Body of pancreas (tissue), 4 donors: ENCODE results near the gene ASF1B. TPM values are rescaled to one million over a fixed set of nuclear protein-coding genes. Genes with fewer than 3 reads are reported as not detected.

Experiments used
- ATAC-seq: fragments of 150-250 bp; one replicate; pipeline ENCODE4 v1.9.1; 2016
- DNase-seq, 4 donors: peaks; one replicate each; pipeline ENCODE4 v3.0.0-alpha.2; 2019
- H3K27ac ChIP-seq, 4 donors: fragments of 200-600 bp; sonication (generic); 1 replicate in 3 of 4; 2 replicates in 1 of 4; pipeline versions ENCODE4 v1.5.1 to v1.6.1; 2016 to 2019; ENCODE audit warnings: mild to moderate bottlenecking in 1 of 4, mixed read lengths in 1 of 4, moderate library complexity in 1 of 4
- H3K27me3 ChIP-seq, 2 donors: fragments of 200-600 bp; sonication (generic); one replicate each; pipeline ENCODE4 v1.6.0; 2016; ENCODE audit warnings: mild to moderate bottlenecking in 1 of 2
- H3K36me3 ChIP-seq, 2 donors: fragments of 200-600 bp; sonication (generic); replicated peaks in 1 of 2; 2 replicates each; pipeline ENCODE4 v1.5.1; 2016; ENCODE audit warnings: low read depth in 2 of 2; ENCODE audit not compliant: insufficient read depth in 1 of 2
- H3K4me1 ChIP-seq: fragments of 200-600 bp; sonication (generic); one replicate; pipeline ENCODE4 v1.6.0; 2016
- H3K4me3 ChIP-seq, 2 donors: fragments of 200-600 bp; sonication (generic); 1 replicate in 1 of 2; 2 replicates in 1 of 2; pipeline ENCODE4 v1.5.1; 2016 to 2019
- H3K9me3 ChIP-seq, 3 donors: fragments of 200-600 bp; sonication (generic); 1 replicate in 2 of 3; 2 replicates in 1 of 3; pipeline ENCODE4 v1.5.1; 2016
- CTCF ChIP-seq, 7 experiments: fragments of 450-650 bp in 4 of 7; fragments of 200-600 bp in 3 of 7; sonication (generic) in 3 of 7; IDR thresholded peaks; one replicate each; pipeline ENCODE4 v1.5.1; 2016 to 2019; ENCODE audit warnings: antibody characterized with exemption in 7 of 7
- POLR2A ChIP-seq, 3 donors: fragments of 450-650 bp; IDR thresholded peaks; one replicate each; pipeline ENCODE4 v1.6.1; 2016; ENCODE audit warnings: antibody characterized with exemption in 3 of 3, mild to moderate bottlenecking in 2 of 3
- WGBS, 2 donors: methylation state at CpG; one replicate each; pipeline ENCODE4 v1.1.5; 2017; 5-methylcytosine and 5-hydroxymethylcytosine counted together
- intact Hi-C: fragments of 100-400 bp; cut with DNase I; formaldehyde crosslinking; loops from one replicate; pipeline ENCODE4 v1.15.1; 2023
- total RNA-seq, 2 donors: library from RNA; depleted of rRNA; stranded (reverse); fragments of >200 nt; gene quantifications; one replicate each; pipeline ENCODE4 v1.1.0, GENCODE V29; 2016

The ASF1B gene
- total RNA-seq, 2 donors from 2014 or later = 0.26 to 1.6 TPM

DNA sequence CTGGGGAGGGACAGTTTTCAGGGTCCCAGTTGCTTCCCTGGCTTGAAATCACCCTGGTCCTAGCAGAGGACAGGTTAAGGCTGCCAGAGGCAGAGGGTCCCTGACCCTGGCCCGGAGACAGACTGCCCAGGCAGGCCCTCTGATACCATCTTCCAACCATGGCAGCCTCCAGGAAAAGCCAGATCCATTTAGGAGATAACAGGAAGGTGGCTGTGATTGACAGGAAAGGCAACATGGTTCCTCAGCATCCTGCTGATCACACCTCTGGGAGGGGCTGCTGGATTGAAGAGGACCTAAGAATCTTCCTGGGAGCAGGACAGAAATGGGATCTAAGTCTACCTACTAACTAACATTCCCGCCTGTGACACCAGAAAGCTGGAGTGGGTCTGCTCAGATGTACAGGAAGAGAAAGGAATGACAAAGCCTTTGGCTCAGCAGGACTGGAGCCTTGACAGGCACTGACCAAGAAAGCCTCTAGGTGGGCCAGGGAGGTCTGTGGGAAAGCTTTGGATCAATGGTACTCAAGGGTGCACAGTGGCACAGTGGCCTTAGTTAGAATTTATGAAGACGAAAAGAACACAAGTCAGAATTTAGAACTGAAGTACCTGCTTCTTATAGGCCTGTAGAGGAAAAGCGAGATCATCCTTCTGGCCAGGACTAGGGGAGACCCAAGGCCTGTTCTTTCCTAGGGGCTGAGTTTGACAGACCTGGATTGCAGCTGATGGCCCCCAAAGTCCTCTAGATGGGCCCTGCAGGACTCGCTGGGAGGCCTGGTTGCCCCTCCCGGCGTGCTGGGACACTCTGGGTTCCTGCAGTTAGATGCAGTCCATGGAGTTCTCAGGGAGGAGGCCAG lies 16.5 kb downstream of the ASF1B start:
- H3K27me3 ChIP-seq = no peaks in the 10 kb centered on the region
- no peaks in the 10 kb centered on the region for H3K9me3 ChIP-seq
- TF ChIP-seq POLR2A (IDR thresholded peaks at IDR 0.05) = no peak
- no peak for TF ChIP-seq CTCF (IDR thresholded peaks at IDR 0.05)
- no peaks in the 10 kb centered on the region for H3K36me3 ChIP-seq
- intact Hi-C loops = no loop called here
- DNase-seq (no peak), ATAC-seq (no peak)
- H3K4me1 ChIP-seq = peaks cover 34% of the 10 kb centered on the region
- peak overlapping the region in 3 of 4 donors; percentile 96 to 99 (median 96) for H3K27ac ChIP-seq
- no peak overlapping the region for H3K4me3 ChIP-seq
- 83 to 90% methylated on average over 6 of the region's 7 CpGs for WGBS, 2 donors

DNA sequence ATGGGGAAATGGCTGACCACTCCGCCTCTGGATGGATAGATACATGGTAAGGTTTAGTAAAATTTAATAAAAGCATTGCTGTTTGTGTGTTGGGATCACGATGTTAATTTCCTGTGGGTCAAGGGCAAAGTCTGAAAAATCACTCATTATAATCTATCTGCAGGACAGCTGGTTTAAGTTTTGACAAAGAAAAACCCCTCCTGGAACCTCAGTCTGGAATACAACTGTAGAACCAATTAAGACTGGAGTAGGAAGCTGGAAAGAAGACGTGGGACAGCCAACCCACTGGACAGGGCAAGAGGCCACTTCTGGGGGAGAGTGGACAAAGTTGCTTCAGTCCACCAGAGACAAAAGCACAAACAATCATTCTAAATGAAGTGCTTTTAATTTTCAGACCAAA lies 17.2 kb downstream of the ASF1B start:
- H3K9me3 ChIP-seq = no peaks in the 10 kb centered on the region
- no peaks in the 10 kb centered on the region for H3K36me3 ChIP-seq
- peaks cover 41% of the 10 kb centered on the region for H3K4me1 ChIP-seq
- peak overlapping the region; percentile 91 to 99 (median 96) for H3K27ac ChIP-seq
- TF ChIP-seq POLR2A (IDR thresholded peaks at IDR 0.05) (no peak), CTCF (IDR thresholded peaks at IDR 0.05) (no peak)
- H3K27me3 ChIP-seq = no peaks in the 10 kb centered on the region
- ATAC-seq = no peak
- intact Hi-C loops = no loop called here
- H3K4me3 ChIP-seq = no peak overlapping the region
- DNase-seq = no peak
- 21% methylated on average over 3 of the region's 3 CpGs for WGBS, 2 donors

GRCh38 chr19:14118165-14119051 lies 18.0 kb downstream of the ASF1B start:
- H3K36me3 ChIP-seq = no peaks in the 10 kb centered on the region
- peak overlapping the region in 1 of 2 donors; percentile 33 for H3K4me3 ChIP-seq
- H3K27ac ChIP-seq = peak overlapping the region; percentile 91 to 99 (median 96)
- intact Hi-C loops = no loop called here
- peak; percentile 31 to 76 (median 71) for TF ChIP-seq POLR2A (IDR thresholded peaks at IDR 0.05)
- peak in 1 of 7 experiments; percentile 12 for TF ChIP-seq CTCF (IDR thresholded peaks at IDR 0.05)
- H3K4me1 ChIP-seq = peaks cover 49% of the 10 kb centered on the region
- WGBS, 2 donors = 0 to 1% methylated on average over 5 to 48 of the region's 61 CpGs
- no peaks in the 10 kb centered on the region for H3K9me3 ChIP-seq
- no peaks in the 10 kb centered on the region for H3K27me3 ChIP-seq
- peak; percentile 5 for ATAC-seq
- DNase-seq = peak; percentile 59 to 90 (median 72)

DNA sequence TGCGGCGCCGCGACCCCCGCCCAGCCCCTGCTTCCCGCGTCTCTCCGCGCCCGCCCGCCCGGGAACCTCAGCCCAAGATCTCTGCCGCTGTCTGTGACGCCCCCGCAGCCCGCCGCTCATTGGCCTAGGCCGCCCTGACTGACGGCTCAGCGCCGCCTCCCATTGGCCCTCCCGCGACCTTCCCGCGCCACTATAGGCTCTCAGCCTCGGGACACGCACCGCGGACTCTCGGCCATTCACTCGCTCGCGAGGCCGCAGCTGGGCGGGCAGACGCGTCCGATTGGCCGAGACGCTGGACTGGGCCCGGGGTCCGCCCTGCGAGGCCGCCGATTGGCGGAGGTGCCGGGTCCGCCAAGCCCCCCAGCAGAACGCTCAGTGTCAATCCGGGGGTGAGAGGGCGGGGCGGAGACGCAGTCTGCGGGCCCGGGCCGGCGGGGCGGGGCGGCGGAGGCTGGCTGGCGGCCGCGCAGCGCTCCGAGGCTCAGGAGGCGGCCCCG lies 18.7 kb downstream of the ASF1B start, which contains the start of gene PRKACA:
Gene PRKACA (minus strand): TSS at position 95 of the 497 bp plus-strand sequence. CDS start 215 bp downstream, outside the sequence.
- H3K27ac ChIP-seq = peak within 1 kb of the TSS; percentile 91 to 99 (median 96)
- 0% methylated on average over 40 of the region's 67 CpGs; no CpG with 5 or more reads in 1 of the 2 donors for WGBS, 2 donors
- H3K36me3 ChIP-seq = no peaks in the 10 kb centered on the region
- peaks cover 56% of the 10 kb centered on the region for H3K4me1 ChIP-seq
- peak; percentile 98 to 99 (median 99) for DNase-seq
- H3K27me3 ChIP-seq = no peaks in the 10 kb centered on the region
- no peak for TF ChIP-seq POLR2A (IDR thresholded peaks at IDR 0.05)
- TF ChIP-seq CTCF (IDR thresholded peaks at IDR 0.05) = no peak
- H3K4me3 ChIP-seq = peak within 1 kb of the TSS; percentile 90 to 98
- no peaks in the 10 kb centered on the region for H3K9me3 ChIP-seq
- ATAC-seq = peak; percentile 93
- intact Hi-C loops = no loop called here
